GM12878 (cell line): ENCODE results near the gene IQGAP2. TPM values are rescaled to one million over a fixed set of nuclear protein-coding genes. Genes with fewer than 3 reads are reported as not detected.

ENCODE experiments used
- ATAC-seq: fragments of 200-7000 bp; cut with Tn5 transposase; 3 replicates; pipeline ENCODE4 v1.9.1; 2020; ENCODE audit warnings: mild to moderate bottlenecking, moderate library complexity
- BruUV-seq: library from RNA; stranded (reverse); fragments of 400-500 nt; replicated peaks from 2 replicates; lab custom pipeline; 2021; lab: Mats Ljungman, UMichigan
- CTCF ChIA-PET: fragments of 300-600 bp; sonication (Branson Sonifier 250); formaldehyde crosslinking; extraction: SDS; loops from one replicate; lab custom pipeline; 2021; ENCODE audit warnings: inconsistent platforms; lab: Yijun Ruan, JAX
- POLR2A ChIA-PET: fragments of 350-600 bp; formaldehyde crosslinking; extraction: SDS; loops from one replicate; lab custom pipeline; 2021; ENCODE audit warnings: inconsistent platforms; lab: Charles Lee
- RAD21 ChIA-PET: fragments of 300-600 bp; sonication (Branson Sonifier 250); formaldehyde crosslinking; loops from one replicate; lab custom pipeline; 2023; ENCODE audit warnings: antibody characterized with exemption; ENCODE audit not compliant: unreplicated experiment; lab: Charles Lee
- SMC1A ChIA-PET: fragments of 300-600 bp; sonication (Branson Sonifier 250); formaldehyde crosslinking; loops from one replicate; lab custom pipeline; 2023; ENCODE audit not compliant: unreplicated experiment, uncharacterized antibody; lab: Charles Lee
- DNase-seq: peaks from one replicate; pipeline ENCODE4 v3.0.0-alpha.2; 2011; ENCODE audit warnings: low read depth, low spot score
- FAIRE-seq: peaks from 3 replicates; lab custom pipeline; 2011; peaks lifted over from hg19 to GRCh38; lab: Jason Lieb, UNC
- H2AFZ ChIP-seq: 2 replicates; pipeline ENCODE4 v1.6.0; 2011; ENCODE audit warnings: low read depth, low read length, control low read depth; ENCODE audit not compliant: control insufficient read depth
- H3K27ac ChIP-seq: 2 replicates; pipeline ENCODE4 v1.5.1; 2011; ENCODE audit warnings: control low read depth; ENCODE audit not compliant: control insufficient read depth, insufficient read depth
- H3K27me3 ChIP-seq, 2 experiments: replicated peaks in 1 of 2; 2 replicates each; pipeline versions ENCODE4 v1.6.0 to v1.6.1; 2011; ENCODE audit warnings: low read length in 1 of 2; ENCODE audit not compliant: control insufficient read depth in 2 of 2, insufficient read depth in 2 of 2
- H3K36me3 ChIP-seq, 2 experiments: 2 replicates each; pipeline ENCODE4 v1.5.1; 2011; ENCODE audit warnings: low read length in 1 of 2; ENCODE audit not compliant: control insufficient read depth in 2 of 2, insufficient read depth in 2 of 2
- H3K4me1 ChIP-seq: 2 replicates; pipeline ENCODE4 v1.6.1; 2011; ENCODE audit warnings: mild to moderate bottlenecking, low read length, moderate library complexity, mixed read lengths; ENCODE audit not compliant: control insufficient read depth, insufficient read depth
- H3K4me2 ChIP-seq: 2 replicates; pipeline ENCODE4 v1.6.0; 2011; ENCODE audit warnings: control low read depth; ENCODE audit not compliant: control insufficient read depth, insufficient read depth
- H3K4me3 ChIP-seq: fragments of 200-600 bp; sonication (generic); 2 replicates; pipeline ENCODE4 v1.5.1; 2016
- H3K79me2 ChIP-seq: 2 replicates; pipeline ENCODE4 v1.6.0; 2011; ENCODE audit warnings: low read length; ENCODE audit not compliant: control insufficient read depth, insufficient read depth
- H3K9ac ChIP-seq: 2 replicates; pipeline ENCODE4 v1.8.0; 2011; ENCODE audit warnings: low read length, control low read depth, mixed read lengths; ENCODE audit not compliant: control insufficient read depth, insufficient read depth
- H3K9me3 ChIP-seq: replicated peaks from 3 replicates; pipeline ENCODE4 v1.5.1; 2011; ENCODE audit warnings: mild to moderate bottlenecking, low read length; ENCODE audit not compliant: control insufficient read depth, insufficient read depth
- H4K20me1 ChIP-seq: 2 replicates; pipeline ENCODE4 v1.6.0; 2011; ENCODE audit not compliant: control insufficient read depth, insufficient read depth
- CBFB ChIP-seq: IDR thresholded peaks from 2 replicates; pipeline ENCODE4 v1.6.1; 2016; ENCODE audit warnings: antibody characterized with exemption, low read depth
- CBX5 ChIP-seq: sonication (generic); IDR thresholded peaks from 2 replicates; pipeline ENCODE4 v1.6.1; 2016; ENCODE audit warnings: low read depth, moderate library complexity, mild to moderate bottlenecking, inconsistent platforms
- CREB1 ChIP-seq: IDR thresholded peaks from 2 replicates; pipeline ENCODE4 v1.6.1; 2012; ENCODE audit warnings: low read depth, mild to moderate bottlenecking, inconsistent platforms
- DPF2 ChIP-seq: fragments of 450-650 bp; IDR thresholded peaks from 2 replicates; pipeline ENCODE4 v1.6.1; 2017; ENCODE audit warnings: mild to moderate bottlenecking
- EP300 ChIP-seq, 2 experiments: fragments of 150-350 bp in 1 of 2; IDR thresholded peaks; 2 replicates each; pipeline ENCODE4 v1.6.1; 2011 to 2012; ENCODE audit warnings: low read depth in 2 of 2, low read length in 2 of 2, borderline replicate concordance in 1 of 2, improper control_type of control experiment in 1 of 2, inconsistent platforms in 1 of 2; ENCODE audit not compliant: control insufficient read depth in 1 of 2
- FOXK2 ChIP-seq: fragments of 450-650 bp; IDR thresholded peaks from 2 replicates; pipeline ENCODE4 v1.6.1; 2017; ENCODE audit warnings: mild to moderate bottlenecking, moderate library complexity
- HDAC6 ChIP-seq: fragments of 200-600 bp; sonication (generic); IDR thresholded peaks from one replicate; pipeline ENCODE4 v1.8.0; 2017; ENCODE audit warnings: antibody characterized with exemption; ENCODE audit not compliant: unreplicated experiment
- IKZF2 ChIP-seq, 2 experiments: fragments of 450-650 bp; IDR thresholded peaks; 2 replicates each; pipeline ENCODE4 v1.6.1; 2017; ENCODE audit warnings: mild to moderate bottlenecking in 2 of 2, moderate library complexity in 2 of 2
- MTA3 ChIP-seq: IDR thresholded peaks from 2 replicates; pipeline ENCODE4 v1.6.1; 2012; ENCODE audit warnings: low read length, inconsistent platforms, borderline replicate concordance
- MYB ChIP-seq: fragments of 150-350 bp; IDR thresholded peaks from 2 replicates; pipeline ENCODE4 v1.6.1; 2014; ENCODE audit warnings: mild to moderate bottlenecking, low read depth, low read length, borderline replicate concordance
- NR2C1 ChIP-seq: fragments of 450-650 bp; IDR thresholded peaks from 2 replicates; pipeline ENCODE4 v1.6.1; 2017; ENCODE audit warnings: antibody characterized with exemption, mild to moderate bottlenecking, moderate library complexity
- PAX8 ChIP-seq: fragments of 450-650 bp; IDR thresholded peaks from 2 replicates; pipeline ENCODE4 v1.6.1; 2017; ENCODE audit warnings: mild to moderate bottlenecking, moderate library complexity
- RELA ChIP-seq: fragments of 450-650 bp; IDR thresholded peaks from 2 replicates; pipeline ENCODE4 v1.8.0; 2014; ENCODE audit warnings: borderline replicate concordance; ENCODE audit not compliant: partially characterized antibody
- SUZ12 ChIP-seq: fragments of 200-600 bp; sonication (generic); IDR thresholded peaks from one replicate; pipeline ENCODE4 v1.6.1; 2018; ENCODE audit warnings: antibody characterized with exemption, mild to moderate bottlenecking; ENCODE audit not compliant: unreplicated experiment
- TBL1XR1 ChIP-seq: IDR thresholded peaks from 2 replicates; pipeline ENCODE4 v1.6.1; 2012; ENCODE audit warnings: low read depth, low read length, improper control_type of control experiment
- ZNF274 ChIP-seq: IDR thresholded peaks from one replicate; pipeline ENCODE4 v1.8.0; 2011; ENCODE audit not compliant: insufficient read length, insufficient read depth
- WGBS: methylation state at CpG from one replicate; pipeline ENCODE4 v1.1.6; 2016; ENCODE audit warnings: low lambda C conversion rate; ENCODE audit not compliant: insufficient replicate concordance, insufficient coverage; ENCODE audit errors: missing lambda C conversion rate; 5-methylcytosine and 5-hydroxymethylcytosine counted together
- in situ Hi-C: fragments of 300-500 bp; cut with MboI; formaldehyde crosslinking; loops from 9 replicates; pipeline ENCODE4 v1.14.3; 2018; ENCODE audit warnings: mixed read lengths
- intact Hi-C: fragments of 100-400 bp; cut with micrococcal nuclease; formaldehyde crosslinking; loops from one replicate; pipeline ENCODE4 v1.14.2; 2022; ENCODE audit not compliant: unreplicated experiment
- polyA plus RNA-seq, 11 experiments: library from polyadenylated mRNA; depleted of rRNA in 4 of 11; unstranded in 6 of 11; stranded (reverse) in 5 of 11; fragments of >200 nt; fragmentation: Nextera tagmentation in 4 of 11; fragmentation: Illumina TruSeq in 1 of 11; extraction: Ambion mirVana in 4 of 11; extraction: Trizol in 1 of 11; gene quantifications; 1 replicate in 1 of 11; 2 replicates in 10 of 11; pipeline versions ENCODE4 v1.2.1 to v1.2.3, GENCODE V29; 2011 to 2016; ENCODE audit warnings: inconsistent platforms in 2 of 11, missing spikeins in 2 of 11, low read depth in 1 of 11
- total RNA-seq, 4 experiments: library from RNA; depleted of rRNA in 3 of 4; stranded (reverse); fragments of >200 nt in 3 of 4; fragmentation: Illumina TruSeq in 1 of 4; extraction: Trizol in 1 of 4; gene quantifications; 2 replicates each; pipeline versions ENCODE4 v1.2.1 to v1.2.3, GENCODE V29; 2013 to 2021
- TF ChIP-seq, protein P1 (sequence below): fragments of 450-650 bp; IDR thresholded peaks from 2 replicates; pipeline ENCODE4 v1.6.1; 2017; ENCODE audit warnings: borderline replicate concordance
- TF ChIP-seq, protein P2 (sequence below): IDR thresholded peaks from 2 replicates; pipeline ENCODE4 v1.6.1; 2012; ENCODE audit warnings: low read depth, low read length, improper control_type of control experiment

Gene IQGAP2
- total and polyA plus RNA-seq, 10 of the 15 experiments (the other 5 are each of a cell fraction or from before 2014, with no cell fraction given): 14.5 to 41.4 (median 21.8) TPM

DNA sequence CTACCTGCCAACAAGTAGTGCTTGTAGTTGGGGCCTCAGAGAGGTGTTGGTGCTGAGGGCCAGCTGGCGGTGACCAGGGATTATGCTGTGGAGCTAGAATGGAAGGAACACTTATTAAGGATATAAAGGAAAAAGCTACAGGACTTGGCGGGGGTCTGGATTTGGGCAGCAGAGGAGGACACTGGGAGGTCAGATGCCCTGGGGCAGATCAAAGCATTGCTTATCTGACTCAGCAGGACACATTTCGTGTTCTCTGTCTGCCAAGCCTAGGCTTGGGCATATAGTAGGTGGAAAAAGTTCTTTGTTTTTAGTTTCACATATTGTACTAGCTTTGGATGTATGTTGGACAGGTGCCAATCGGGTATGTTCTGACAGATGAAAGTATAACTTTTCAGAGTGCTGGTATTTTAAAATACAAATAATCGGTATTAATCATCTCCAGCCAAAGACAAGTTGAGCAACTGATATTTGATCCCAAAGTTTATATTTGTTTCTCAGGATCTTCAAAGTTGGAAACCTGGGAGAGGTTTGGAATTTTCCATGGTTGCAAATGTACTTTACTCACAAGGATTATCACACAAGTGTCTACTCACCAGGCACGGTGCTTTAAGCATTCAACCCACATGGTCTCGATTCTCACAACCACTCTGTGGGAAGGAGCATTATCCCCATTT is 69.4 kb downstream of the IQGAP2 start:
- no peaks in the 10 kb centered on the region for H4K20me1 ChIP-seq
- ChIA-PET CTCF (interaction anchor here (0.9 kb wide), 1 partner anchor 11 kb away, joined by 4 read pairs; no protein-coding TSS in a partner anchor), SMC1A (interaction anchor here (0.7 kb wide), 1 partner anchor 67 kb away, joined by 5 read pairs; no protein-coding TSS in a partner anchor), RAD21 (no interaction called here), POLR2A (no interaction called here)
- no peak overlapping the region for H3K9ac ChIP-seq
- intact Hi-C loops: no loop called here
- no peaks in the 10 kb centered on the region for H3K4me1 ChIP-seq
- no peaks in the 10 kb centered on the region for H3K9me3 ChIP-seq
- BruUV-seq: no TSS peak
- no peak overlapping the region for H3K27ac ChIP-seq
- FAIRE-seq (no peak), DNase-seq (no peak), ATAC-seq (no peak)
- no peaks in the 10 kb centered on the region for H3K27me3 ChIP-seq
- no peak overlapping the region for H3K4me3 ChIP-seq
- no peak overlapping the region for H2AFZ ChIP-seq
- no peaks in the 10 kb centered on the region for H3K36me3 ChIP-seq
- in situ Hi-C loops: no loop called here
- TF ChIP-seq NR2C1 (no peak), RELA (no peak), ZNF274 (no peak), FOXK2 (no peak)
- TF ChIP-seq, protein P1, sequence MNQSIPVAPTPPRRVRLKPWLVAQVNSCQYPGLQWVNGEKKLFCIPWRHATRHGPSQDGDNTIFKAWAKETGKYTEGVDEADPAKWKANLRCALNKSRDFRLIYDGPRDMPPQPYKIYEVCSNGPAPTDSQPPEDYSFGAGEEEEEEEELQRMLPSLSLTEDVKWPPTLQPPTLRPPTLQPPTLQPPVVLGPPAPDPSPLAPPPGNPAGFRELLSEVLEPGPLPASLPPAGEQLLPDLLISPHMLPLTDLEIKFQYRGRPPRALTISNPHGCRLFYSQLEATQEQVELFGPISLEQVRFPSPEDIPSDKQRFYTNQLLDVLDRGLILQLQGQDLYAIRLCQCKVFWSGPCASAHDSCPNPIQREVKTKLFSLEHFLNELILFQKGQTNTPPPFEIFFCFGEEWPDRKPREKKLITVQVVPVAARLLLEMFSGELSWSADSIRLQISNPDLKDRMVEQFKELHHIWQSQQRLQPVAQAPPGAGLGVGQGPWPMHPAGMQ: no peak
- H3K79me2 ChIP-seq: no peaks in the 10 kb centered on the region
- WGBS: 65% methylated on average over 7 of the region's 7 CpGs
- H3K4me2 ChIP-seq: no peak overlapping the region

DNA sequence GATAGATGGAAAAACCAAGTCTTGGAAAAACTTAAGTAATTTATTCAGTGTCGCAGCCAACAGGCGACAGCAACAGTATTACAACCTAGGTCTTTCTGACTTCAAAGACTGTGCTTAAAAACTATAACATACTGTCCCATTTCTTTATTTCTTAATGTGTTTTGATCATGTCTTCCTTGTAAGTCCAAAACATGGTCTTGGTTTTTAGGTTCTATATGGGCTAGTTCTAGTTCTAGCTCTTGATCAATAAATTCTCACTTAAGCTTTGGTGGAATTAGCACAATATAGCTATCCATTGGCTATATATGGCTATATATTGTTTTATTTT is 69.9 kb downstream of the IQGAP2 start:
- Histone ChIP-seq H3K4me1 (no peaks in the 10 kb centered on the region), H2AFZ (no peak overlapping the region), H3K27me3 (no peaks in the 10 kb centered on the region), H3K9me3 (no peaks in the 10 kb centered on the region), H3K36me3 (no peaks in the 10 kb centered on the region), H3K27ac (no peak overlapping the region), H3K79me2 (no peaks in the 10 kb centered on the region), H3K4me2 (no peak overlapping the region), H3K4me3 (no peak overlapping the region), H3K9ac (no peak overlapping the region), H4K20me1 (no peaks in the 10 kb centered on the region)
- ChIA-PET CTCF (interaction anchor here (0.9 kb wide), 1 partner anchor 11 kb away, joined by 4 read pairs; no protein-coding TSS in a partner anchor), RAD21 (no interaction called here), SMC1A (interaction anchor here (0.7 to 1.6 kb wide), 2 partner anchors 48 to 67 kb away, joined by 4 to 5 read pairs; no protein-coding TSS in a partner anchor), POLR2A (no interaction called here)
- BruUV-seq: no TSS peak
- FAIRE-seq: no peak
- DNase-seq: no peak
- WGBS: 87% methylated on average over 2 of the region's 2 CpGs
- ATAC-seq: no peak
- in situ Hi-C loops: no loop called here
- intact Hi-C loops: no loop called here
- no peak for TF ChIP-seq IKZF2 (IDR thresholded peaks at IDR 0.05)
- TF ChIP-seq HDAC6: no peak
- no peak for TF ChIP-seq CREB1
- TF ChIP-seq PAX8: no peak
- TF ChIP-seq CBFB: no peak
- TF ChIP-seq SUZ12: no peak
- no peak for TF ChIP-seq MYB
- TF ChIP-seq TBL1XR1: no peak
- no peak for TF ChIP-seq EP300 (IDR thresholded peaks at IDR 0.05; ENCODE audit: borderline replicate concordance in 1 of 2, control insufficient read depth in 1 of 2, low read depth in 2 of 2, low read length in 2 of 2)
- no peak for TF ChIP-seq CBX5
- no peak for TF ChIP-seq DPF2
- TF ChIP-seq, protein P2, sequence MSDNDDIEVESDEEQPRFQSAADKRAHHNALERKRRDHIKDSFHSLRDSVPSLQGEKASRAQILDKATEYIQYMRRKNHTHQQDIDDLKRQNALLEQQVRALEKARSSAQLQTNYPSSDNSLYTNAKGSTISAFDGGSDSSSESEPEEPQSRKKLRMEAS: no peak
- TF ChIP-seq MTA3: no peak
